Endodermal cell (in vitro differentiated cells): Measurements from ENCODE around the gene AGBL1. TPM values are rescaled to one million over a fixed set of nuclear protein-coding genes. Genes with fewer than 3 reads are reported as not detected.
"Not testable (repeated sequence)": the region's sequence is repeated elsewhere in the genome, so short reads cannot be mapped to it uniquely, and the experiment has no call there.

Experiments
- DNase-seq: peaks from one replicate; pipeline ENCODE4 v3.0.0-alpha.2; 2017
- H3K27ac ChIP-seq: 2 replicates; pipeline ENCODE4 v1.5.1; 2013; ENCODE audit warnings: mild to moderate bottlenecking, low read depth, low read length, moderate library complexity
- H3K27me3 ChIP-seq: 2 replicates; pipeline ENCODE4 v1.6.1; 2013; ENCODE audit warnings: mild to moderate bottlenecking, low read length, moderate library complexity; ENCODE audit not compliant: insufficient read depth, control insufficient read depth, poor library complexity, severe bottlenecking
- H3K36me3 ChIP-seq: 2 replicates; pipeline ENCODE4 v1.7.0; 2013; ENCODE audit warnings: mild to moderate bottlenecking, low read length, moderate library complexity; ENCODE audit not compliant: control insufficient read depth, insufficient read depth
- H3K4me1 ChIP-seq: one replicate; pipeline ENCODE4 v1.7.0; 2013; ENCODE audit warnings: low read length; ENCODE audit not compliant: control insufficient read depth, insufficient read depth
- H3K4me3 ChIP-seq: 2 replicates; pipeline ENCODE4 v1.5.1; 2013; ENCODE audit warnings: mild to moderate bottlenecking, low read length, moderate library complexity
- H3K9ac ChIP-seq: 2 replicates; pipeline ENCODE4 v1.6.1; 2013; ENCODE audit warnings: mild to moderate bottlenecking, low read length, moderate library complexity; ENCODE audit not compliant: poor library complexity, severe bottlenecking; ENCODE audit errors: extremely low read depth
- H3K9me3 ChIP-seq: 2 replicates; pipeline ENCODE4 v1.6.1; 2013; ENCODE audit warnings: mild to moderate bottlenecking, low read length, moderate library complexity; ENCODE audit not compliant: control insufficient read depth
- H3K27ac Mint-ChIP-seq: 2 replicates; pipeline ENCODE4 v1.8.0; 2020; ENCODE audit warnings: mixed read lengths
- H3K27me3 Mint-ChIP-seq: 2 replicates; pipeline ENCODE4 v1.8.0; 2021; ENCODE audit warnings: mild to moderate bottlenecking, mixed read lengths; ENCODE audit not compliant: insufficient read depth
- H3K36me3 Mint-ChIP-seq: 2 replicates; pipeline ENCODE4 v1.8.0; 2020; ENCODE audit warnings: low read depth, mixed read lengths
- H3K4me1 Mint-ChIP-seq: 2 replicates; pipeline ENCODE4 v1.8.0; 2020; ENCODE audit warnings: mixed read lengths
- H3K4me3 Mint-ChIP-seq: 2 replicates; pipeline ENCODE4 v1.8.0; 2020; ENCODE audit warnings: mild to moderate bottlenecking, moderate library complexity, mixed read lengths
- H3K9me3 Mint-ChIP-seq: 2 replicates; pipeline ENCODE4 v1.8.0; 2020; ENCODE audit warnings: mild to moderate bottlenecking, mixed read lengths
- CTCF ChIP-seq: fragments of 200-600 bp; sonication (generic); conservative IDR thresholded peaks from 2 replicates; pipeline ENCODE4 v1.5.0; 2021; ENCODE audit warnings: antibody characterized with exemption, mild to moderate bottlenecking
- WGBS, 2 experiments: methylation state at CpG; one replicate each; pipeline versions ENCODE4 v1.1.5 to v1.1.7; 2013; ENCODE audit warnings: missing lambda C conversion rate in 2 of 2, mixed read lengths in 1 of 2; ENCODE audit not compliant: insufficient coverage in 1 of 2, insufficient read length in 1 of 2; 5-methylcytosine and 5-hydroxymethylcytosine counted together
- total RNA-seq, 2 donors: library from RNA; stranded (reverse); fragmentation: NEBNext Ultra II Directional in 1 of 2; extraction: Animal tissue kit (Norgen Biotek cat#: 25700) in 1 of 2; gene quantifications; 2 replicates in 1 of 2; 3 replicates in 1 of 2; pipeline ENCODE4 v1.2.1, GENCODE V29; 2021

AGBL1 gene
- total RNA-seq, 2 donors from 2014 or later: 0.07 to 0.11 TPM

DNA sequence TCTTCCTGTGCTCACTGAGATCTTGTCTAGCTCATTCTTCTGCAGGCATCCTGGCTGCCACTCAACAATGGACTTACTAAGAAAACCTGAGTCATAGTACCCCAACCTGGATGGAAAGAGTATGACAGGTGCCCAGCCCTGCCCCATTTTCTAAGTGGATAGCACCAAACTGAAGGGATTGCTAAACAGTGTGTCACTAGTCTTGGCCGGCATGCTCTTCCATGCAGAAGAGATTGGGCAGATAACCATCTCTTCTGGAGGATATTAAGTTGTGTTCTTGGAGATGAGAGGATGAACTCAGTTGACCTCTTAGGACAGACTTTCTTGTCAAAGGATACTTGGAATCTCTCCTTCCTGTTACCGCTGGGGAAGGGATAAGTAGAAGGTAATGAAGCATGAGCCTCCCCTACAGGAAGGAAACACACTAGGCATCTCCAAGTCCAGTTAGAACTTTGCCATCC, 797.5 kb downstream of the AGBL1 start:
- H3K36me3 ChIP-seq: no peaks in the 10 kb centered on the region
- H3K9ac ChIP-seq: no peak overlapping the region
- H3K4me1 ChIP-seq: peaks cover 12% of the 10 kb centered on the region
- no peak for DNase-seq
- Mint-ChIP-seq H3K9me3 (no peaks in the 10 kb centered on the region), H3K4me3 (no peak overlapping the region), H3K27ac (no peak overlapping the region), H3K36me3 (no peaks in the 10 kb centered on the region), H3K4me1 (peaks cover 26% of the 10 kb centered on the region), H3K27me3 (no peaks in the 10 kb centered on the region)
- H3K9me3 ChIP-seq: no peaks in the 10 kb centered on the region
- H3K27ac ChIP-seq: no peak overlapping the region
- no peaks in the 10 kb centered on the region for H3K27me3 ChIP-seq
- WGBS, 2 experiments: 67 to 94% methylated on average over 1 to 2 of the region's 2 CpGs
- peak; percentile 75 for TF ChIP-seq CTCF
- H3K4me3 ChIP-seq: no peak overlapping the region

DNA sequence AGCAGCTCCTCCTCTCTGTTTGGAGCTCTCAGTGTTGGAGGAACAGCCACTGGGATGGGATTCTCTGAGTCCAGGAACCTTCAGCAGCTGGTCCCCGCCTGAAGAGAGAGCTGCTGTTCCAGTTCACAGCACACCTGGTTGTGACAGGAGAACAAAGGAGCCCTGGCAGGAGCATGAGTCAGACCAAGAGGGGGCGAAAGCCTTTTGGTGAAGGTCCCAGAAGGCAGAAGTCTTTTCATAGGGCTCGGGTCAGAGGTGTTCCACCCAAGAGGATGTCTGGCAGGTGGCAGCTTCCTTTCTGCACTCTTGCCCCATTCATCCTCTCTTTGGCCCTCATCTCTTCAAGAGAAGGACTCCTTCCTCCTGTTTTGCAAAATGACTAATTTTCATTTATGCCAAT, 799.2 kb downstream of the AGBL1 start:
- H3K27ac Mint-ChIP-seq, H3K36me3 Mint-ChIP-seq, H3K4me3 ChIP-seq, H3K4me3 Mint-ChIP-seq, H3K36me3 ChIP-seq, H3K27ac ChIP-seq, H3K9me3 ChIP-seq, H3K9me3 Mint-ChIP-seq, H3K9ac ChIP-seq, H3K4me1 ChIP-seq, H3K27me3 ChIP-seq, H3K27me3 Mint-ChIP-seq: not testable (repeated sequence)
- 84 to 100% methylated on average over 1 to 3 of the region's 3 CpGs for WGBS, 2 experiments
- peak; percentile 14 for TF ChIP-seq CTCF
- DNase-seq: peak; percentile 66
- H3K4me1 Mint-ChIP-seq: peaks cover 27% of the 10 kb centered on the region

DNA sequence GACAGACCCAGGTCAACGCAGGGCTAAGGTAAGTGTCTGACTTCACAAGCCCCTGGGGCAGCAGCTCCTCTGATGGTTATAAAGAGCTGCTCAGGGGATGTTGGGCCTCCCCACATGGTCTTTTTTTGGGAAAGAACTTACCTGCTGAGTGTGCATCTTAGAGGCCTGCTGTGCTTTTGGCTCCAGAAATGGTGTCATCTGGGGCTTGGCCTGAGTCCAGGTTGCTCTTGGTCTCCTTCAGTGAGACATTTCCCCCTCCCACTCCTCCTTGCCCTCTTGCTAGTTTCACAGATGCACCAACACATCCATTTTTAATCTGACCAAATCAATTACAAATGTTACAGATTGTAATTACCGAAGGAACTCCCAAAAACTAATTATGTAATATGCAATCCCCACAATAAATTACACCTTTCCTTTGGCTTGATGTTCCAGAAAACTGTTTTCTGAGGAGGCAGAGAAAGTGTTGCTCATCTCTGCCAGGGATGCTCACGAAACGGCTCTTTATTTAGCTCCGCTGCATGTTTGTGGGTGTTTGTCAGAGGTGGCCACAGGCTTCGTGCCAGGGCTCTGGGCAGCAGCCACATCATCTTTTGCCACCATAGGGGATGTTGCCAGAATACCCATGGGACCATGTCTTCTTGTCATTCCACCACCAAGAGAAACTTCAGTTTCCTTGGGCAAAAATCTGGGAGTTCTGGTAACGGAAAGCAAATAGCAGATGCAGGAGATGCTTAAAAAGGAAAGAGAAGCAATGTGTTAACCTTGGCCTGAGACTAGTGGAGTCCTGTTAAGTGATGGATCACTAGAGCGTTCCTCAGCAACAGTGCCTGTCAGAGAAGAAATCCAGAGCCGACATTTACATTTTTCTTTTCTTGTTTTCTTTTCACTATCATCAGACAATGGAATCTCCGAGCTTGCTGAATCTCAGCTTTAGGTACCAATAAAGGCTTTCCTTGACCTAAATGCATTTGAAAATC, 799.9 kb downstream of the AGBL1 start:
- TF ChIP-seq CTCF: no peak
- H3K4me1 ChIP-seq: peaks cover 11% of the 10 kb centered on the region
- no peaks in the 10 kb centered on the region for H3K9me3 ChIP-seq
- H3K4me3 ChIP-seq: no peak overlapping the region
- no peak for DNase-seq
- Mint-ChIP-seq H3K27me3 (no peaks in the 10 kb centered on the region), H3K4me3 (no peak overlapping the region), H3K36me3 (no peaks in the 10 kb centered on the region), H3K27ac (no peak overlapping the region), H3K4me1 (peaks cover 33% of the 10 kb centered on the region), H3K9me3 (no peaks in the 10 kb centered on the region)
- 83 to 86% methylated on average over 4 to 10 of the region's 10 CpGs for WGBS, 2 experiments
- H3K27me3 ChIP-seq: no peaks in the 10 kb centered on the region
- no peak overlapping the region for H3K9ac ChIP-seq
- no peak overlapping the region for H3K27ac ChIP-seq
- no peaks in the 10 kb centered on the region for H3K36me3 ChIP-seq
